Suprapubic skin (tissue), 4 donors: ENCODE data around the gene DCPS.

ENCODE experiments used
- CTCF ChIP-seq, 2 donors: fragments of 200-600 bp in 1 of 2; fragments of 450-650 bp in 1 of 2; sonication (generic) in 1 of 2; IDR thresholded peaks; one replicate each; pipeline ENCODE4 v1.5.1; 2016 to 2019; ENCODE audit warnings: antibody characterized with exemption in 2 of 2, mild to moderate bottlenecking in 1 of 2, moderate library complexity in 1 of 2
- EP300 ChIP-seq: sonication (generic); formaldehyde crosslinking; IDR thresholded peaks from one replicate; pipeline ENCODE4 v1.6.1; 2017; ENCODE audit warnings: antibody characterized with exemption
- POLR2A ChIP-seq, 2 donors: fragments of 450-650 bp; IDR thresholded peaks; one replicate each; pipeline ENCODE4 v1.6.1; 2017; ENCODE audit warnings: antibody characterized with exemption in 2 of 2, mild to moderate bottlenecking in 2 of 2, moderate library complexity in 2 of 2
- POLR2AphosphoS5 ChIP-seq, 3 donors: sonication (generic); formaldehyde crosslinking; IDR thresholded peaks; one replicate each; pipeline ENCODE4 v1.6.1; 2017; ENCODE audit warnings: antibody characterized with exemption in 3 of 3

- TF ChIP-seq CTCF (IDR thresholded peaks at IDR 0.05) (no peak), EP300 (no peak), POLR2A (IDR thresholded peaks at IDR 0.05) (no peak), POLR2AphosphoS5 (IDR thresholded peaks at IDR 0.05) (no peak)
Observed at GRCh38 chr11:126393143-126393542, 89.3 kb downstream of the DCPS start.
